HG03139 (cell line): ENCODE measurements around the gene CCDC158.
"Not testable (repeated sequence)": the region's sequence is repeated elsewhere in the genome, so short reads cannot be mapped to it uniquely, and the experiment has no call there.

Experiments
- ATAC-seq: cut with Tn5 transposase; IDR thresholded peaks from one replicate; pipeline ENCODE4 v1.9.1; 2021; ENCODE audit not compliant: unreplicated experiment

The CCDC158 gene

DNA sequence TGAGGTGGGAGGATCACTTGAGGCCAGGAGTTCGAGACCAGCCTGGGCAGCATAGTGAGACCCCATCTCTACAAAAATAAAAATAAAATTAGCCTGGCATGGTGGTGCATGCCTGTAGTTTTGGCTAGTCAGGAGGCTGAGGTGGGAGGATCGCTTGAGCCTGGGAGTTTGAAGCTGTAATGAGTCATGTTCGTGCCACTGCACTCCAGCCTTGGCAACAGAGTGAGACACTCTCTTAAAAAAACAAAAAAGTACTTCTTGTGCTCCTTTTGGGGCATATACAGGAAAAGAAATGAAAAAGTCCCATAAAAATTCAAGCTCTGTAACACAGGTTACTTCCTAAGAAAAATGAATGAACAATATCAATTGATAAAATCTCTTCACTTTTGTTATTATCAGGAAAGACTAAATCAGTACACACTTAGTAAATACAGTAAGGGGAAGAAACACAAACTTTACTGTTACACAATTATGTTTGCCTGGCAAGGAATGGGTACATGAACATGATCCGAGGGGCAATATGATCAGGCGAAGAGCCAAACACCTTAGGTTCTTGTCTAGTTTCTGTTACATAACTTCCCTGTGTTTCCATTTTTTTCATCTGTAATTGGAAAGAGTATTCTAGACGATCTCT, 46.9 kb downstream of the CCDC158 start:
- ATAC-seq = no peak

DNA sequence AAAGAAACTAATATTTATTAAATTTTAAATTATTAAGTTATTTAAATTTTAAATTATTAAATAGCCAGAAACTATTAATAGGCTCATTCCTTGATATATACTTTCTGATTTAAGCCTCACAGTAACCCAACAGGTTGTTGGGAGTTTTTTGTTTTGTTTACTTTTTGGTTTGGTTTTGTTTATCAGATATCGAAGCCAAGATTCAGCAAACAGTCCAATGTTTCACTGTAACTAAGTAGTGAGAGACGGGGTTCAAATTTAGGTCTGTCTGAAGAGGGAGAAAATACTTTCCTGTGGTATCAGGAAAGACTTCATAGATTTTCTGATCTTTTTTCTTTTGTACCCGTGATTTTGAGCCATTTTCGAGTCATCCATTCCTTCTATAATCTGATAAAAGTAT, 54.2 kb downstream of the CCDC158 start:
- no peak for ATAC-seq

DNA sequence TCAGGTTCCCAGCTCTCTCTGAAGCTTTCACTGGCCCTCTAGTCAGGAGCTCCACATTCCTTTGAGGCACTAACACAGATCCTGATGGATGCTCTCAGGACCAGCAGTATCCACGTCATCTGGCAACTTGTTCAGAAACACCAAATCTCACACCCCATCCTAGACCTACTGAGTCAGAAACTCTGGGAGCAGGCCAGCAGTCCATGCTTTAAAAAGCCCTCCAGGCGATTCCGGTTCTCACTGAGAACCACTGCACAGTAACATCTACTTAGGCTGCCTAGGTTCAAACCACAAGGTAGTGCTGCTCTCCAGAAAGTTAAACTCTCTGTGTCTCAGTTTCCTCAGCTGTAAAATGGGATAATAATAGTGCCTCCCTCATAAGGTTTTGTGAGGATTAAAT, 55.3 kb downstream of the CCDC158 start:
- ATAC-seq = no peak

DNA sequence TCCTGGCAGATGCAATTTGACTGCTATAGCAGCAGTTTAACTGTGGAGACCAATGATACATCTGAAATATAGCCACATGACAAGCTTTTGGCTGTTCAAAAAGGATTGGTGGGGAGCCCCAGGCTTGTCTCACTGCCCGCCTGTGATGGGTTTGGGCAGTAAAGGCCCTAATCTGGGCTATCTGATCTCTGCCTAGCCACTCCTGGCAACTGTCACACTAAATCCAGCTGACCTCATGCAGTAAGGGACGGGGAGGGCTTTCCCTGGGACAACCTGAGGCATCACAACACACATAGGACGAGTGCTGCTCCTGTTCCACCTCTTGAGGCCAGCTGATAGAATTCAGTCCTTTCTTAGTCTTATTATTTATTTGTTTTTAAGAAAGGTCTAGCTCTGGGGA, 56.2 kb downstream of the CCDC158 start:
- no peak for ATAC-seq

DNA sequence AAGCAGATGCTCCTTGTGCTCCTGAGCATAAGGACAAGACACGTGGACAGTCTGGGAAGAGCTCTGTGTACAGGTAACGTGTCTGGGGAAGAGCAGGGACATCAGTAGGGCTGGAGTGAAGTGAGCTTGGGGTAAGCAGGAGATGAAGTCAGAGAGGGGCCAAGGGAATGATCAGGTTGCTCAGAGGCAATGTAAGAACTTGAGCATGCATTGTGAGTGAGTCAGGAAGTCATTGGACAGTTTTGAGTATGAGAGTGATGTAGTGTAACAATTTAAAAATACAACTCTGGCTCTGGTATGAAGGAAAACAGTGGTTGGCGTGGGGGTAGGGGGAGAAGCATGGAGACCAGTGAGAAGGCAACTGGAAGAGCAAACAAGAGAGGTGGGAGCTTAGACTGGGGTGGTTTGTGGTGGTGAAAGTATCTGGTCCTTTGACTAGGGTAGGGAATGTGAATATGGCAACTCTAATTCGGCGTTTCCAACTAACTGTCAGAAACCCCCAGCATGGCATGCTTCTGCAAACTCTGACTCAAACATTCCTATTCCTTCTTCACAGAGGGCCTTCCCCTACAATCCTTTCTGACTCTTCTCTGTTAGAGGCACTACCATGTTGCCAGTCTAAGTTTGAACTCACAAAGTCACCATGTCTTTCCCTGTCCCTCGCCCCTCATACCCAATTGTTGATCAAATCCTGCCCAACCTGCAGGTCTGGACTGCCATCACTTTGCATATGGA, 57.2 kb downstream of the CCDC158 start:
- no peak for ATAC-seq

DNA sequence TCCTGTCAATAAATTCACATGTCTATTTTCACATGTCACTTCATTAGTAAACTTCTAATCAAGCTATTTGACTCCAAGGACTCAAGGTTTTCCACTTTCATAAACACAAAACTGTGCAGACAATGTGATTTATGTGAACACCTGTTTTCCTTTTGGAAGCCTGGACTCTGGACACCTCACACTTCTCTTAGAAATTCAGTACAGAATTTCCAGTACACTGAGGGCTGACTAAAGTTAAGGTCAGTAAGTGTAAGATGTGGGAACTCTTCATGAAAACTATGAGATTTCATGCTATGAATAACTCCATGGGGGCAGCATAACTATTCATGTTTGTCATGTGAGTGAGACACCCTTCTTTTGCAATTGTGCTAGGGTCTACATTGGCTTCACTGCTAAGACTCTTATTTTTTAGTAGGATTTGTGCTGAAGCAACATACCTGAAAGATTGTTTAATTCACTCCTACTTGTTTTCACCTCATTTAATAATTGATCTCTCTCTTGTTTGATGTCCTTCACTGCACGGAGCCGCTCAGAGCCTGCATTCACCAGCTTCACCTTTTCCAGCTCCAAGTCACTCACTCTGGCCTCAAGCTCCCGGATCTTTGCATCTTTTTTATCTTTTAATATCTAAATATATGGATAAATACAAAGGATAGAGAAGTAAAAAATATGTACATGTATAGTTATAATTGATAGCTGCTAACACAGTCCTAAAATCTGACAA, 59.1 kb downstream of the CCDC158 start:
- ATAC-seq = no peak

DNA sequence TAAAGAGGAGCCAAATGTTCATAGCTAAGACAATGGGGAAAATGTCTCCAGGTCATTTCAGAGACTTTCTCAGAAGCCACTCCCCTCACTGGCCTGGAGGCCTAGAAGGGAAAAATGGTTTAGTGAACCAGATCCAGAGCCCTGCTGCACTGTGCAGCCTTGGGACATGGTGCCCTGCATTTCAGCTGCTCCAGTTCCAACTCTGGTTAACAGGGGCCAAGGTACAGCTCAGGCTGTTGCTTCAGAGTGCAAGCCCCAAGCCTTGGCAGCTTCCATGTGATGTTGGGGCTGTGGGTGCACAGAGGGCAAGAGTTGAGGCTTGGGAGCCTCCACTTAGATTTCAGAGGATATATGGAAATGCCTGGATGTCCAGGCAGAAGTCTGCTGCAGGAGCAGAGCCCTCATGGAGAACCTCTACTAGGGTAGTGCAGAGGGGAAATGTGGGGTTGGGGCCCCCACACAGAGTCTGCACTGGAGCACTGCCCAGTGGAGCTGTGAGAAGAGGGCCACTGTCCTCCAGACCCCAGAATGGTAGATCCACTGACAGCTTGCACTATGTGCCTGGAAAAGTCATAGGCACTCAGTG, 61.0 kb downstream of the CCDC158 start:
- ATAC-seq = not testable (repeated sequence)

DNA sequence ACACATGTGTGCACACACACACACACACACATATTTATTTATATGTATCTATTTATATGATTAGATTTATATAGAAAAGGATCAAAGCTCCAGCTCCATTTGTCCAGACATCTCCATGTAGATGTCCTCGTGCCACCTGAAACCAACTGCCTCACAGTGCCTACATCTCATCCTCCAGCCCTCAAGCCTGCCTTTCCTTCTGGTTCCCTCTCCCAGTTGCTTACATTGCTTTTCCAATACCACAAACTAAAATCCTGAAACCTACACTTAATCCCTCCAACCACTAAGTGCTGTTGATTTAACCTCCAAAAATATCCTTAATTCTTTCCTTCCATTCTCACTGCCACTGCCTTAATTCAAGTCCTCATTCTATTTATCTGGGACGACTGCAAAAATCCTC, 63.0 kb downstream of the CCDC158 start:
- ATAC-seq = no peak

DNA sequence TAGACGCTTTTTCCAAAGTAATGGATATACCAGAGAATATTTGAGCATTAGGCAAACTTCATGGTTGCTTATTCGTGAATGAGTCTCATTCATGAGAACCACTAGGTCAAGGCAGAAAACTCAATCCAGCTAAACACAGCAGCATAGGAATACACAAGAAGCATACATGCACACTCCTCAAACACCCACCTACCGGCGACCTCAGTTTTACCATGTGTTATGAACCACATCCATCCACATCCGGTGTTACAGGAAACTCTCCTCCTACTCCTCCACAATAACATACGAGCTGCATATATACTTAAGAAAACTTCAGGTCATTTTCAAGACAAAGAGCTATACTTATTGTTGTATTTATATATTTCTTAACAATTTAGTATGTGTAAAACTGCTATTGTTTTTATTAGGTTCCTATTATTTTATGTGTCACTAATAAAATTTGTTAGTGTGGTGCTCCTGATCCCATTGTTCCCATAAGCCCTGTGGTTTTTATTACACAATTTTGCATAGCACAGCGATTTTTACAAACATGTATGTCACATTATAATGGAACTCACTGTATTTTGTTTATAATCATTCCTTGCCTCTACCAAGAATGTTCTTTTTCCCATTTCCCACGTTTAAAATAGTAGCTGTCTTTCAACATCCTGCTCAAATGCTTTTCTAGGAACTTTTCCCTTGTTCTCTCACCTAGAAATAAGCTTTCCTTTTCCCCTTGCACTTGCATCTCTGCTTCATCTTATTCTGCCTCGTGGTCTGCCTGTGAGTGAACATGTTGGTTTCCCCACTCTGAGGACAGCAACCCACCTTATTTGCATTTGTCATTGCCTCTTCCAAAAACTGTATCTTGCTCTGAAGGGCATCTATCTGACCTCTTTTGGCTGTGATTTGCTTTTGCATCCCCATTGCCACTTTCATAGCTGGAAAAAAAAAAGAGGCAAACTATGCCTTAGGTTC, 66.1 kb downstream of the CCDC158 start:
- ATAC-seq = no peak

DNA sequence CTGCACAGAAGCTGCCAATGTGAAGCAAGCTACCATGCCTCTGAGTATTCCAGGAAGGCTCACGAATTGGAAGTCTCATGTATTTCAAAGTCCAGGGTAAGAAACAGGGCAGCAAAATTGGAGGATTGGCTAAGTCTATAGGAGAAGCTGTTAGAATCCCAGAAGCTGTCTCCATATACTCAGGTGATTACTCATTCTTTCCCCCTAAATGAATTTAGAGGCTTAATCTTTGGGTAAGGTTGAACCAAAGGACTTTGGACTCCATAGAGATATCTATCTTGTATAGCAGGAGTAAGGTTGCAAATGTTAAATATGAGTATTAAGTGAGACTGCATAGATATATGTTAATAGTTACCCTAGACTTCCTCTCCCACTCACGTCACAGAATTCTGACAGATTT, 78.1 kb downstream of the CCDC158 start:
- ATAC-seq = no peak

DNA sequence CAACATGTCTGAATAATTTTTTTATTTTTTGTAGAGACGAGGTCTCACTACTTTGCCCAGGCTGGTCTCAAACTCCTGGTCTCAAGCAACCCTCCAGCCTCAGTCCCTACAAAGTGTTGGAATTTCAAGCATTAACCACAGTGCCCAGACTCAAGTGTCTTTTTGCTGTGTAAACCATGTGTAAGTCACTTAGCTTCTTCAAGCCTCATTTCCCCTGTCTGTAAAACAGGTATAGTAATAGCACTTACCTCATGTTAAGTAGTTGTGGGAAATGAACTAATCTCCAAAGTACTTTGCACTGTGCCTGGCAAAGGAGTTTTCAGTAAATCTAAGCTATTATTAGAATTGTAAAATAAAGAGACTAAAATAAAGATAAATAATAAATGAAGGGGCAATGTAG, 78.8 kb downstream of the CCDC158 start:
- ATAC-seq = no peak

DNA sequence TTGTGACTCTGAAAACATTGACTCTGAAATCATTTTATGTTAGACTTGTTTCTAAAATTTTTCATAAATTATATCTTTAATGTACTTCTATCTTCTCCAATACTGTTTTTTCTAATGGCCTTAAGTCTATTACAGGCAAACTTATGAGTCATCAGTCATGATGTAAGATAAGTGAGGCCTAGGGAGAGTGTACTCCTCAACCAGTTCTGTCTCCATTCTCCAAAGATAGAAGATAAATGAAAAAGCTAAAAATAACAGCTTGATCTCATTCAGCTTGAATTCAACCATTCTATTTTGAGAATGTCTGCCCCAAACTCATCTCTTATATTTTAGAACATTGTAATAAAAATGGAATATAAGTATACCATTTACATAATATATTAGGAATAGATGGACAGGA, 79.9 kb downstream of the CCDC158 start:
- ATAC-seq = no peak

DNA sequence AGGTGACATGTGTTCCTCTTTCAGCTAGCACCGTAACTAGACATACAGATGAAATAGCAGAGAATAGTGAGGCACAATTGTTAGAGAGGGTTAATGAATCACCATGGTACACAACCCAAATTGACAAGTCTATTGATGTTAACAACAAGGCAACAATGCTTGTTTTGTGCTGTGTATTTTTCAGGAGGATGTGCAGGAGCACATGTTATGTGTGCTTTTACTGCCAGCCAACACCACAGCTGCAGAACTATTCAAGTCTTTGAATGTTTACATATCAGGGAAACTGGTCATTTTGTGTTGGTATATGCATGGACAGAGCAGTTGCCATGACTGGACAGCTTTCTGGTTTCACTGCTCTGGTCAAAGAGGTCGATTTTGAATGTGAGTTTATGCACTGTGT, 81.6 kb downstream of the CCDC158 start:
- ATAC-seq = no peak

DNA sequence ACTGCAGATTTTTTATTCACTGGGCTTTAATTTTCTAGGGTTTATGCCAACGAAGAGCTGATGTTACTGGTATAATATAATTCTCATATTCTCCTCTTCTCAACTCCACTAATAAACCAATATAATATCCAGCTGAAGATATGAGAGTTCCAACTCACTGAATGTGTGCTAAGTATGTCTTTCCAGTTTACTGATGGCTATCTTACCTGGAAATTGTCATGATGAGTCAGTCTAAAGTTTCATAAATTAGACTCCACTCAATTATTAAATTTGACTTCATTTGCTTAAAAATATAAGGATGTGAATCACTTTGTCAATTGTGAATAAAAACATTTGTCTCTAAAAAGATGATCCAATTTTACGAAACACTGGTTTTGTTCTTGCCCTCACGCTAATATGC, 86.1 kb downstream of the CCDC158 start:
- ATAC-seq = no peak

DNA sequence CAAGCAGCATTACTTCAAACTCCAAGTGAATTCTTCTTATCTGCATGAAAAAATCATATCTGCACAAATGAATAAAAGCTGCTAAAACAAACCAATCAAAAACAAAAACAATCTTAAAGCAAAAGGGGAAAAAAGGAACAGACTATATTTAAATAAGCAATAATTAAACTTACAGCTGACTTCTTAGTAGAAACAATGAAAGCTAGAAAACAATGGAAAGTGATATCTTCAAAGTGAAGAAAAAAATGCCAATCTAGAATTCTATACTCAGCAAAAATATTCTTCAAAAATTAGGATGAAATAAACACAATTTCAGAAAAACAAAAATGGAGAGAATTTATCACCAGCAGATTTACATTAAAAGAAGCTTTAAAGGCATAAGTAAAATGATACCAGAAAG, 94.4 kb downstream of the CCDC158 start:
- no peak for ATAC-seq

DNA sequence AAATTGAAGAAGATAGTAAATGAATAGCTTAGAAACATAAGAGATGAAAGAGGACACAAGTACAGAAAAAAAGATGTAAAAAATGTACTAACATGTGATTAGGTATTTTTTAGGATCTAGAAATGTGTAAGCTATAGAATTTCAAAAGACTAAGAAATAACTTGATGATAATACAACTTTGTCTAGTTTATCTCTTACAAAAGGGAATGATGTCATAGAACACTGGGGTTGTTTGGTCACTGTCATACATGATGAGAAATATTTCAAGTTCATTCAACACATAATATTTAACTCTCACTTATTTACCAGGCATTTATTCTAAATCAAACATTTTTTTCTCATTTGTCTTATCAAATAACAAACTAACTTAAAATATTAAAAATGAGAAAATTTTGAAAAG, 95.9 kb downstream of the CCDC158 start:
- no peak for ATAC-seq

DNA sequence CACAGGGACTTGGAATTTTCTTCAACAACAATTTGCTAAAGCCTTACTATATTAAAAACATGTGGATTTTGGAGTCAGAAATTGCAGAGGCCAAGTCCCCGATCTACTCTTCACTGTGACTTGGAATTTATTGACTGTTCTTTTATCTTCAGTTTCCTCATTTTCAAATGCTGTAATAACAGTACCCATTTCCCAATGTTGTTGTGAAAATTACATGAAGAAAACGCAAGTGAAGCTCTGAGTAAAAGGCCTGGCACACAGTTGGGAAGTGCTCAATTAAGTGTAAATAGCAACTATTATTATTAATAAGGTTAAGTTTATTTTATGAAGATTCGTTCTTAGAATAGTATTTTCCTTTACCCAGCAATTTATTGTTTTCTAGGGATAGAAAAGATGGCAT, 98.7 kb downstream of the CCDC158 start:
- ATAC-seq = no peak

DNA sequence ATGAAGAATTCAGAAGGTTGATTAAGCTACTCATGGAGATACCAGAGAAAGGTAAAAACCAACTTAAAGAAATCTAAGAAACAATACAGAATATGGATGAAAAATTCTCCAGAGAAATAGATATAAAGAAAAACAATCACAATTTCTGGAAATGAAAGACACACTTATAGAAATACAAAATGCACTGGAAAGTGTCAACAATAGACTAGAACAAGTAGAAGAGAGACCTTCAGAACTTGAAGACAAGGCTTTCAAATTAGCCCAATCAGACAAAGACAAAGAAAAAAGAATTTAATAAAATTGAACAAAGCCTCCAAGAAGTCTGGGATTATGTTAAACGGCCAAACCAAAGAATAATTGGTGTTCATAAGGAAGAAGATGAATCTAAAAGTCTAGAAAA, 104.8 kb downstream of the CCDC158 start:
- ATAC-seq = no peak

DNA sequence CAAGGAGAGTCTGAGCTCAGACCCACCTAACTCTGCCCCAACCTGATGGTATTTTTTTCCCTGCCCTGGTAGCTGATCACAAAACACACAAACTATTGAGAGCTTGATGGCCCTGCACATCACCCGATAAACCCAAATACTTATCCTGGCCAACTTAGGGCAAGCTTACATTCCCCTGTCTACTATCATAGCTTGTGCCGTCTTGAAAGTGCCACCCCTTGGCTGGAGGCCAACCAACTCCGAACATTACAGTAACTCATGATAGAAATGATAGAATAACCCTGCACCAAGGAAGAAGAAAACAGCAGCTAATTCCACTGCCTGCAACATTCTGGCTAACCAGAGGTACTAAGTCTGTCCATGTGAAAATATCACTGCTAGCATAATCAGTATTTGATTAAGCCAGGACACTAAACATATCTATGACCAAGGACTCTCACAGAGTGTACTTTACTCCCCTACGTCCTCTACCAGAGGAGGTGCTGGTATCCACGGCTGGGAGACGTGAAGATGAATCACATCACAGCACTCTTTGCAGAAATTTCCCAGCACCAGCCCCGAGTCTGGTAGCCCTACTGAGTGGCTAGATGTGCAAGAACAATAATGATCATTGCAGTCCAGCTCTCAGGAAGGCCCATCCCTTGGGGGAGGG, 105.5 kb downstream of the CCDC158 start:
- ATAC-seq = no peak

DNA sequence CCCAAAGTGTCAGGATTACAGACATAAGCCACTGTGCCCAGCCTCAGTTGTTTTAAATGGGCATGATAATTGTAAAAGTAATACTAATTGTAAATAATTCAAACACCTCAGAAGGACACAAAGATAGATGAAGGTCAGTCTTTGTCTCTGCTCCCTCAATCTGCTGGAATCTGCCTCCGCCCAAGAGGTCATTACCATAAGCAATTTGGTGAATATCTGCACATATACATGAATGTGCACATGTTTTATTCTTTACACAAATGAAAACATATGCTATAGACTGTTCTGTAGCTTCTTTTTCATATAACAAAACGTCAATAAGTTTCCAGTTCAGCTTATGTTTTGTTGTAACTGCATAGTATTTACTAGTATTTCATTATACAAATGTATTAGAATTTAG, 107.4 kb downstream of the CCDC158 start:
- no peak for ATAC-seq
